Measurements from ENCODE around the gene NPIPA5. TPM values are rescaled to one million over a fixed set of nuclear protein-coding genes. Genes with fewer than 3 reads are reported as not detected.
"Not testable (repeated sequence)": the region's sequence is repeated elsewhere in the genome, so short reads cannot be mapped to it uniquely, and the experiment has no call there.

NPIPA5 gene
- 10.9 TPM for polyA plus RNA-seq (2013, experiment 1 of 2)
- 15.1 TPM for polyA plus RNA-seq (2013, experiment 2 of 2)

DNA sequence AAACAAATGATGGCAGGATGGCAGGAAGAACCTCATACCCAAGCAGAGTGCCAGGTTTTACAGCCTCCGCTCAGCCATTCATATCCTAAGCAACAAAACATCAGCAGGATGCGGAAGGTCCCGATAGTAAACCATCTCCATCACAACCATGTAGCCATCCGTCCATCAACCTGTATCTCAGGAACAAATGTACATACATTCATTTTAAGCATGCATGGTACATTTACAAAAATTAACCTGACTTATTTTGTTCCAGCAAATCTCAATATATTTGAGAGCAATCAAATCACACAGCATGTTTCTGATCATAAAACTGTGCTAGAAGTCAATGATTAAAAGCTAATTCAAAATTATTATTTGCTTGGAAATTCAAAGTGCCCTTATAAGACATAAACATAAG lies at the start of gene NPIPA5:
TSS of gene NPIPA5 (minus strand) at position 101 of the 400 bp plus-strand sequence. CDS start at position 101, 0 bp downstream.
- not testable (repeated sequence) for H3K4me1 ChIP-seq (ENCODE audit: insufficient read depth, low read length); H3K36me3 ChIP-seq (ENCODE audit: insufficient read depth, low read length); H3K27ac ChIP-seq (ENCODE audit: low read depth, low read length); H3K9ac ChIP-seq (ENCODE audit: low read depth, low read length); H3K9me3 ChIP-seq (ENCODE audit: insufficient read depth, low read depth, low read length); H3K27me3 ChIP-seq (ENCODE audit: insufficient read depth, low read length)
- H3K4me3 ChIP-seq (ENCODE audit: low read length): peak within 1 kb of the TSS; percentile 34; the same call in 1 of the 2 replicates
- no CpG with 5 or more reads among the region's 4 CpGs for WGBS

DNA sequence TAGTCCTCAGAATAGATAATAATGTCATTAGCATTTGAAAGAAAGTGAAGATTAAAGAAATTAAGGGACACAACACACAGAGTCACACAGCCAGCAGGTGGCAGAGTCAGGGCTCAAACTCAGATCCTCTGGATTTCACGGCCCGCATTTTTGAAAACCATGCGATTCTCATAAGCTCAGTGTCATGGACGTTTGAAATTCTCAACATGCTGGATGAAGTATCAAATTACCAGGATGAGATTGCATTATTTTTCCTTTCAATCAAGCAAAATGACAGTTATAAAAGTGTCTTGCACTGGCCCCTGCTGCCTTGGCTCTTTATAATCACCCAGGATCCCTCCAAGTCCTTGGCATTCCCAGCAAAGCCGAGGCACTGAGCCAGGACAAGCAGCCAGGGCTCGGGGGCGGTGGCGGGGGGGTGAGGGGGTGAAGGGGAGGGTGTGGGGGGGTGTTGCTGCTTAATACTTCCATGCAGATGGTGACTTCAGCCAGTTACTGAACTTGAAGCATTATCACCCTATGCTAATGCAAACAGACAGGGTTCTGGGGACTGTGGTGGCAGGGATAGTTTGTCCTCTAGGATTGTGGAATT lies 49.6 kb upstream of the NPIPA5 start:
- Histone ChIP-seq H3K9me3 (ENCODE audit: insufficient read depth, low read depth, low read length) (no peaks in the 10 kb centered on the region), H3K9ac (ENCODE audit: low read depth, low read length) (no peak overlapping the region), H3K36me3 (ENCODE audit: insufficient read depth, low read length) (no peaks in the 10 kb centered on the region), H3K4me1 (ENCODE audit: insufficient read depth, low read length) (no peaks in the 10 kb centered on the region), H3K4me3 (ENCODE audit: low read length) (no peak overlapping the region), H3K27ac (ENCODE audit: low read depth, low read length) (no peak overlapping the region), H3K27me3 (ENCODE audit: insufficient read depth, low read length) (no peaks in the 10 kb centered on the region)
- 73% methylated on average over 4 of the region's 8 CpGs for WGBS

DNA sequence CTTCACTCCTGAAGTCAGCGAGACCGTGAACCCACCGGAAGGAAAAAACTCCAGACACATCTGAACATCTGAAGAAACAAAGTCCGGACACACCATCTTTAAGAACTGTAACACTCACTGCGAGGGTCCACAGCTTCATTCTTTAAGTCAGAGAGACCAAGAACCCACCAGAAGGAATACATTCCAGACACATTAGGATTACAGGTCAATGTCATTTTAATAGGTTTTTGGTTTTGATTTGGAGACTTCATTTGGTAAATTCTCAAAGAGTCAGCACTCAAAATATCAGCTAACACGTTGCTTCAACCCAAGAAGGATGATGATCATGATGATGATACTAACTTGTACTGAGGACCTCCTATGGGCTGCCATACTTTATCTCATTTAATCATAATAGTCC lies 48.7 kb upstream of the NPIPA5 start:
- Histone ChIP-seq H3K9me3 (ENCODE audit: insufficient read depth, low read depth, low read length) (no peaks in the 10 kb centered on the region), H3K9ac (ENCODE audit: low read depth, low read length) (no peak overlapping the region), H3K4me3 (ENCODE audit: low read length) (no peak overlapping the region), H3K27ac (ENCODE audit: low read depth, low read length) (no peak overlapping the region), H3K27me3 (ENCODE audit: insufficient read depth, low read length) (no peaks in the 10 kb centered on the region), H3K36me3 (ENCODE audit: insufficient read depth, low read length) (no peaks in the 10 kb centered on the region), H3K4me1 (ENCODE audit: insufficient read depth, low read length) (no peaks in the 10 kb centered on the region)
- 73% methylated on average over 5 of the region's 6 CpGs for WGBS

DNA sequence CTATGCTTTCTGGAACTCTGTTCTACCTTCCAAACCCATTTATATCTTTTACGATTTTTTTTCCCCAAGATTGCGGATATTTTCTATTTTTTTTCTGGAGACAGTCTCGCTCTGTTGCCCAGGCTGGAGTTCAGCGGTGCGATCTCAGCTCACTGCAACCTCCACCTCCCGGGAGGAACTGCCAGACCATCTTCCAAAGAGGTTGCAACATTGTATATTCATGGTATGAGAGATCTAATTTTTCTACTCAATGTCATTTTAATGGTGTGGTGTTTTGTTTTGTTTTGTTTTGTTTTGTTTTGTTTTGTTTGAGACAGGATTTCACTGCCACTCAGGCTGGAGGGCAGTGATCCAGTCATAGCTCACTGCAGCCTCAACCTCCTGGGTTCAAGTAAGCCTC lies 47.8 kb upstream of the NPIPA5 start:
- no peak overlapping the region for H3K27ac ChIP-seq (ENCODE audit: low read depth, low read length)
- H3K4me3 ChIP-seq (ENCODE audit: low read length): no peak overlapping the region
- 95% methylated on average over 5 of the region's 6 CpGs for WGBS
- no peak overlapping the region for H3K9ac ChIP-seq (ENCODE audit: low read depth, low read length)
- no peaks in the 10 kb centered on the region for H3K36me3 ChIP-seq (ENCODE audit: insufficient read depth, low read length)
- no peaks in the 10 kb centered on the region for H3K9me3 ChIP-seq (ENCODE audit: insufficient read depth, low read depth, low read length)
- no peaks in the 10 kb centered on the region for H3K27me3 ChIP-seq (ENCODE audit: insufficient read depth, low read length)
- H3K4me1 ChIP-seq (ENCODE audit: insufficient read depth, low read length): no peaks in the 10 kb centered on the region

DNA sequence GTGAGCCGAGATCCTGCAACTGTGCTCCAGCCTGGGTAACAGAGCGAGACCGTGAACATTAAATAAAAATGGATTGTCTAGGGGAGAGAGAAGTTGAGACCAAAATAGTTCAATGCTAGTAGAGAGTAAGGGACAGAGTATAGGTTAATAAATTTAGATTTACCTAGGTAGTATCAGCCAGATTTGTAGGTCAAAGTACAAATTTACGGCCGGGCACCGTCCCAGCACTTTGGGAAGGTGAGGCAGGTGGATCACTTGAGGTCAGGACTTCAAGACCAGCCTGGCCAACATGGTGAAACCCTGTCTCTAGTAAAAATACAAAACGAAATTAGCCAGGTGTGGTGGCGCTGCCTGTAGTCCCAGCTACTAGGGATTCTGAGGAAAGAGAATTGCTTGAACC lies 44.1 kb upstream of the NPIPA5 start:
- H3K36me3 ChIP-seq (ENCODE audit: insufficient read depth, low read length): no peaks in the 10 kb centered on the region
- 92% methylated on average over 8 of the region's 8 CpGs for WGBS

DNA sequence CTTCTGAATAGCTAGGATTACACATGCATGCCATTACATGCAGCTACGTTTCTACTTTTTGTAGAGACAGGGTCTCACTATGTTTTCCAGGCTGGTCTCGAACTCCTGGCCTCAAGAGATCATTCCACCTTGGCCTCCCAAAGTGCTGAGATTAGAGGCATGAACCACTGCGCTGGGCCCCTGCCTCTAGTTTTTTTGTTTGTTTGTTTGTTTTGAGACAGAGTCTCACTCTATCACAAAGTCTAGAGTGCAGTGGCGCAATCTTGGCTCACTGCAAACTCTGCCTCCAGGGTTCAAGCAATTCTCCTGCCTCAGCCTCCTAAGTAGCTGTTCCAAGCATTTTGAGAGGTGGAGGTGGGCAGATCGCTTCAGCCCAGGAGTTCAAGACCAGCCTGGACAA lies 43.6 kb upstream of the NPIPA5 start:
- not testable (repeated sequence) for H3K27ac ChIP-seq (ENCODE audit: low read depth, low read length); H3K4me3 ChIP-seq (ENCODE audit: low read length); H3K4me1 ChIP-seq (ENCODE audit: insufficient read depth, low read length); H3K9me3 ChIP-seq (ENCODE audit: insufficient read depth, low read depth, low read length); H3K9ac ChIP-seq (ENCODE audit: low read depth, low read length); H3K36me3 ChIP-seq (ENCODE audit: insufficient read depth, low read length); H3K27me3 ChIP-seq (ENCODE audit: insufficient read depth, low read length)
- 88% methylated on average over 5 of the region's 5 CpGs for WGBS

More for the DNA sequence above, 44.1 kb upstream of the NPIPA5 start:
- no peaks in the 10 kb centered on the region for H3K9me3 ChIP-seq (ENCODE audit: insufficient read depth, low read depth, low read length)
- H3K9ac ChIP-seq (ENCODE audit: low read depth, low read length): no peak overlapping the region
- no peak overlapping the region for H3K4me3 ChIP-seq (ENCODE audit: low read length)
- no peaks in the 10 kb centered on the region for H3K27me3 ChIP-seq (ENCODE audit: insufficient read depth, low read length)
- H3K27ac ChIP-seq (ENCODE audit: low read depth, low read length): no peak overlapping the region
- H3K4me1 ChIP-seq (ENCODE audit: insufficient read depth, low read length): no peaks in the 10 kb centered on the region

DNA sequence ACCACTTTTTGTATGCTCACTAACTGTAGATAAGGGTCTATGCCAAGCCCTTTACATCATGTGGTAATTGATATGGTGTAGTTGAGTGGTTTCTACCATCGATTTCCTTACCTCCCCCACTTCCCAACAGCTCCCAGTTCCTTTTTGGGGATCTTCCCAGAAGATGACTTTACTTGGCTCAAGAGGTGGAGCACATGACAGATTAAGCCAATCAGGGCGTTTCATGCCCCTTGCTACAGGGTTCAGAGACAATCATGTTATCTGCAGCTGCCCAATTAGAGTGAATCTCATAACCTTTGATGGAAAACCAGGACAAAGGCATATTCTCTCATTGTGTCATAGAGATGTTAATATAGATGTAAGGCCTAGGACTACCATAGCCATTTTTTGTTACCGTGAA lies 40.1 kb upstream of the NPIPA5 start:
- WGBS: 96% methylated on average over 3 of the region's 3 CpGs
- no peaks in the 10 kb centered on the region for H3K27me3 ChIP-seq (ENCODE audit: insufficient read depth, low read length)
- no peaks in the 10 kb centered on the region for H3K36me3 ChIP-seq (ENCODE audit: insufficient read depth, low read length)
- no peak overlapping the region for H3K27ac ChIP-seq (ENCODE audit: low read depth, low read length)
- no peak overlapping the region for H3K4me3 ChIP-seq (ENCODE audit: low read length)
- H3K4me1 ChIP-seq (ENCODE audit: insufficient read depth, low read length): no peaks in the 10 kb centered on the region
- H3K9ac ChIP-seq (ENCODE audit: low read depth, low read length): no peak overlapping the region
- H3K9me3 ChIP-seq (ENCODE audit: insufficient read depth, low read depth, low read length): no peaks in the 10 kb centered on the region

DNA sequence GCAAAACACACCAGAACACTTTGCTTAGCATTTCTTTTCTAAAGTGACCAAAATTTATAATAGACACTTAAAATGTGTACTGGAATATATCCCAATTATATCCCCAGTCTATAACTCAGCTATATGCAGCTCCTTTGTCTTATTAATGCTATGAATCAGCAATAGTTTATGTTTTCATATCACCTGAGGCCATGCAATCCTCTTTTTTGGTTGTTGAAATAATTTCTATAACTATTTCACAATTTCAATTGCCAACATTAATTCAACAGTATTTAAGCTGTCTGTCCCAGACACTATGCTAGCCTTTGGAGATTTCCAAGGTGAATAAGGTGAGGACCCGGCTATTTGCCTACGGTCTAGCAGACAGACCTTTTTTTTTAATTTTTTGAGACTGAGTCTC lies 39.1 kb upstream of the NPIPA5 start:
- Histone ChIP-seq H3K4me3 (ENCODE audit: low read length) (no peak overlapping the region), H3K9ac (ENCODE audit: low read depth, low read length) (no peak overlapping the region), H3K4me1 (ENCODE audit: insufficient read depth, low read length) (no peaks in the 10 kb centered on the region), H3K9me3 (ENCODE audit: insufficient read depth, low read depth, low read length) (no peaks in the 10 kb centered on the region), H3K36me3 (ENCODE audit: insufficient read depth, low read length) (no peaks in the 10 kb centered on the region), H3K27me3 (ENCODE audit: insufficient read depth, low read length) (no peaks in the 10 kb centered on the region), H3K27ac (ENCODE audit: low read depth, low read length) (no peak overlapping the region)
- 91% methylated on average over 2 of the region's 2 CpGs for WGBS

DNA sequence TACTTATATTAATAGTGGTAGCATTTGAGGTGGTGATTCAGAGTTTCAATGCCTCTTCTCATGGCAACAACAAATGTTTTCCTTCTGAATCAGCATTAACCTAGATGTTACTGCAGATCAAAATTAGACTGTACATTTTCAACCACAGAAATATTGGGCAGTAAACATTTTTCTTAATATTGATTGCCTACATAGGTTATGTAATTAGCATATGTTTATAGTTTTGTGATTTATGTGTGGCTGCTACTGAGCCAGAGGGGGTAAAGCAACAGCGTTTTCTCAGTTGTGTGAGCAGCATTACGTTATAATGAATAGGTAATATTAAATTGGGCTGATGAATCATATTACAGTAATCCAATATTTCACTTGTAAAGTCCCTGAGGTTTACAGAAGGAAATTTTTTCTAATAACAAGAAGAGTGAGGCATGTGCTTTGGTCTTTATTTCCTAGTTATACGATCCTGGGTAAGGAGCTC lies 37.5 kb upstream of the NPIPA5 start:
- H3K27me3 ChIP-seq (ENCODE audit: insufficient read depth, low read length): no peaks in the 10 kb centered on the region
- no peak overlapping the region for H3K27ac ChIP-seq (ENCODE audit: low read depth, low read length)
- no peak overlapping the region for H3K9ac ChIP-seq (ENCODE audit: low read depth, low read length)
- WGBS: 94% methylated on average over 2 of the region's 3 CpGs
- no peak overlapping the region for H3K4me3 ChIP-seq (ENCODE audit: low read length)
- H3K4me1 ChIP-seq (ENCODE audit: insufficient read depth, low read length): no peaks in the 10 kb centered on the region
- no peaks in the 10 kb centered on the region for H3K36me3 ChIP-seq (ENCODE audit: insufficient read depth, low read length)
- no peaks in the 10 kb centered on the region for H3K9me3 ChIP-seq (ENCODE audit: insufficient read depth, low read depth, low read length)

DNA sequence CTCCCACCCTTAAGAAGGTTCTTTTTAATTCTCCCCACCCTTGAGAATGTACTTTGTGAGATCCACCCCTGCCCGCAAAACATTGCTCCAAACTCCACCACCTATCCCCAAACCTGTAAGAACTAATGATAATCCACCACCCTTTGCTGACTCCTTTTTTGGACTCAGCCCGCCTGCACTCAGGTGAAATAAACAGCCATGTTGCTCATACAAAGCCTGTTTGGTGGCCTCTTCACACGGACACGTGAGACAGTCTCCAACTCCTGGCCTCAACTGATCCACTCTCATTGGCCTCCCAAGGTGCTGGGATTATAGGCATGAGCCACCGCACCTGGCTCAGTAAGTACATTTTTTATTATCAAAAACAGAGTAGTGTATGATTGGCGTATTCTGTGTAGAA lies 31.4 kb upstream of the NPIPA5 start:
- not testable (repeated sequence) for H3K4me3 ChIP-seq (ENCODE audit: low read length); H3K27me3 ChIP-seq (ENCODE audit: insufficient read depth, low read length); H3K27ac ChIP-seq (ENCODE audit: low read depth, low read length); H3K9ac ChIP-seq (ENCODE audit: low read depth, low read length); H3K4me1 ChIP-seq (ENCODE audit: insufficient read depth, low read length); H3K36me3 ChIP-seq (ENCODE audit: insufficient read depth, low read length); H3K9me3 ChIP-seq (ENCODE audit: insufficient read depth, low read depth, low read length)
- WGBS: 97% methylated on average over 4 of the region's 6 CpGs

DNA sequence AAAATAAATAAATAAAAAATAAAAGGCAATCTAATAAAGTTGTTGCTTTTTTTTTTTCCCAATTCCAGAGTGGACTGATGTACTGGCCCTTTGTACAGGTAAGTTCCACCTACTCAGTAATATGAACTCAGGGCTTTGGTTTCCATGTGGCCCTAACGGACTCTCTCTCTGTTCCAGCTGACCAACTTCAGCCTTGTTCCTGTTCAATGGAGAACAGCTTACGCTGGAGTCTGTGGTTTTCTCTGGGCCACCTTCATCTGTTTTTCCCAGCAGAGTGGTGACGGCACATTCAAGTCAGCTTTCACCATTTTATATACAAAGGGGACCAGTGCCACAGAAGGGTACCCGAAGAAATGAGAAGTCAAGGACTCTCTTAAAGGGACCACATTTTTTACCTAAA lies 29.7 kb upstream of the NPIPA5 start:
- H3K4me1 ChIP-seq (ENCODE audit: insufficient read depth, low read length); H3K36me3 ChIP-seq (ENCODE audit: insufficient read depth, low read length); H3K9me3 ChIP-seq (ENCODE audit: insufficient read depth, low read depth, low read length); H3K27me3 ChIP-seq (ENCODE audit: insufficient read depth, low read length); H3K27ac ChIP-seq (ENCODE audit: low read depth, low read length); H3K9ac ChIP-seq (ENCODE audit: low read depth, low read length); H3K4me3 ChIP-seq (ENCODE audit: low read length): not testable (repeated sequence)
- WGBS: 93% methylated on average over 4 of the region's 4 CpGs

DNA sequence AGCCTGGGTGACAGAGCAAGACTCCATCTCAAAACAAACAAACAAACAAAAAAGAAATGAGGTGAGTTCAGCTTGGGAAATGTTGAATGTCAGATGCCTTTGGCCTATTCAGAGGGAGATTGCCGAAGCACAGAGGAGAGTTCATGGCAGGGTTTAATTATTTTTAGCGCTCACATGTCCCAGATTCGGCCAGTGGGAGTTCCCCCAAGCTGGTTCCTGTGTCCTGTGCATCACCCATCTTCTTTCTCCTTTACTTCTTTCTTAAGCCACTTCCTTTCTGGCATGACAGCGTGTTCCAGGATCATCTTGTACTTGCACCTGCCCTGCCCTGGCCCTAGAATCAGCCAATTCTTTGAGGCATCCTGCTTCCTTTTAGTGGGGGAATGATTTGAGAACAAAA lies 26.7 kb upstream of the NPIPA5 start:
- H3K36me3 ChIP-seq (ENCODE audit: insufficient read depth, low read length): no peaks in the 10 kb centered on the region
- 90% methylated on average over 4 of the region's 4 CpGs for WGBS
- H3K4me3 ChIP-seq (ENCODE audit: low read length): no peak overlapping the region
- no peaks in the 10 kb centered on the region for H3K27me3 ChIP-seq (ENCODE audit: insufficient read depth, low read length)
- peaks cover 6% of the 10 kb centered on the region; the same call in 1 of the 2 replicates for H3K4me1 ChIP-seq (ENCODE audit: insufficient read depth, low read length)
- no peak overlapping the region for H3K27ac ChIP-seq (ENCODE audit: low read depth, low read length)
- no peak overlapping the region for H3K9ac ChIP-seq (ENCODE audit: low read depth, low read length)
- H3K9me3 ChIP-seq (ENCODE audit: insufficient read depth, low read depth, low read length): no peaks in the 10 kb centered on the region

All from HUES64 (cell line).